Stimulated activated naive CD8-positive, alpha-beta T cell treated with anti-CD3 and anti-CD28 coated beads, Interleukin-15, amount 100 ng/mL, for 72 hours (primary cell): ENCODE results near the gene TMEM141.
"Not testable (repeated sequence)": the region's sequence is repeated elsewhere in the genome, so short reads cannot be mapped to it uniquely, and the experiment has no call there.

Source experiments
- ATAC-seq: fragments of 150-1000 bp; cut with Tn5 transposase; 2 replicates; pipeline ENCODE4 v1.10.0; 2021; ENCODE audit warnings: mild to moderate bottlenecking, moderate library complexity
- DNase-seq, 2 donors: peaks; one replicate each; pipeline ENCODE4 v3.0.0; 2021 to 2022
- H3K27ac Mint-ChIP-seq, 2 donors: one replicate each; pipeline ENCODE4 v1.8.0; 2022; ENCODE audit warnings: mild to moderate bottlenecking in 2 of 2, mixed read lengths in 2 of 2, moderate library complexity in 2 of 2
- H3K27me3 Mint-ChIP-seq: one replicate; pipeline ENCODE4 v1.8.0; 2022; ENCODE audit warnings: mixed read lengths
- H3K4me1 Mint-ChIP-seq: one replicate; pipeline ENCODE4 v1.8.0; 2022; ENCODE audit warnings: mild to moderate bottlenecking, mixed read lengths
- H3K4me3 Mint-ChIP-seq, 2 donors: one replicate each; pipeline ENCODE4 v1.8.0; 2022; ENCODE audit warnings: mild to moderate bottlenecking in 2 of 2, mixed read lengths in 2 of 2, moderate library complexity in 1 of 2
- H3K9me3 Mint-ChIP-seq, 2 donors: one replicate each; pipeline ENCODE4 v1.8.0; 2022; ENCODE audit warnings: mixed read lengths in 2 of 2

Gene TMEM141

GRCh38 chr9:136793086-136793946, 2.2 kb downstream of the TMEM141 start:
- Mint-ChIP-seq H3K27ac (no peak overlapping the region), H3K4me3 (no peak overlapping the region), H3K4me1 (peaks cover 59% of the 10 kb centered on the region), H3K27me3 (peaks cover 6% of the 10 kb centered on the region), H3K9me3 (no peaks in the 10 kb centered on the region)
- no peak for DNase-seq
- ATAC-seq: no peak

GRCh38 chr9:136794281-136794999, 3.3 kb downstream of the TMEM141 start:
- ATAC-seq (no peak), DNase-seq (no peak)
- H3K4me1 Mint-ChIP-seq: peaks cover 57% of the 10 kb centered on the region
- no peak overlapping the region for H3K27ac Mint-ChIP-seq
- no peak overlapping the region for H3K4me3 Mint-ChIP-seq
- H3K9me3 Mint-ChIP-seq: no peaks in the 10 kb centered on the region
- H3K27me3 Mint-ChIP-seq: peaks cover 6% of the 10 kb centered on the region

DNA sequence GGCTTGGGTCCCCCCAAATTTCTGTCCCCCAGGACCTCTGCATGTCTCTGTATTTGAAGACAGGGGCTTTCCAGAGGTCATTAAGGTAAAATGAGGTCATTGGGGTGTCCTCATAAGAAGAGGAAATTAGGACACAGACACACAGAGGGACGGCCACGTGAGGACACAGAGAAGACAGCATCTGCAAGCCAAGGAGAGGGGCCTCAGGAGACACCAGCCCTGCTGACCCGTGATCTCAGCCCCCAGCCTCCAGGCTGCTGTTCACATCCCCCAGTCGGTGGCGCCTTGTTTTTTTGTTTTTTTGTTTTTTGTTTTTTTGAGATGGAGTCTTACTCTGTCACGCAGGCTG, 3.8 kb downstream of the TMEM141 start:
- Mint-ChIP-seq H3K4me3 (no peak overlapping the region), H3K9me3 (no peaks in the 10 kb centered on the region), H3K4me1 (peaks cover 59% of the 10 kb centered on the region), H3K27ac (no peak overlapping the region), H3K27me3 (peaks cover 6% of the 10 kb centered on the region)
- ATAC-seq (no peak), DNase-seq (no peak)

GRCh38 chr9:136796238-136796774, 5.2 kb downstream of the TMEM141 start, which contains the start of gene CCDC183:
Gene CCDC183, plus strand, starts transcription at chr9:136796338. Its CDS starts 60 bp downstream, at chr9:136796398.
- ATAC-seq (no peak), DNase-seq (no peak)
- H3K4me3 Mint-ChIP-seq: no peak within 1 kb of the TSS
- H3K27ac Mint-ChIP-seq: no peak within 1 kb of the TSS
- peaks cover 15% of the 10 kb centered on the region for H3K27me3 Mint-ChIP-seq
- H3K4me1 Mint-ChIP-seq: peaks cover 66% of the 10 kb centered on the region
- no peaks in the 10 kb centered on the region for H3K9me3 Mint-ChIP-seq

GRCh38 chr9:136796775-136797347, 5.7 kb downstream of the TMEM141 start:
- H3K27me3 Mint-ChIP-seq: peaks cover 20% of the 10 kb centered on the region
- not testable (repeated sequence) for H3K9me3 Mint-ChIP-seq, H3K4me3 Mint-ChIP-seq, ATAC-seq, DNase-seq, H3K27ac Mint-ChIP-seq
- H3K4me1 Mint-ChIP-seq: peaks cover 65% of the 10 kb centered on the region

DNA sequence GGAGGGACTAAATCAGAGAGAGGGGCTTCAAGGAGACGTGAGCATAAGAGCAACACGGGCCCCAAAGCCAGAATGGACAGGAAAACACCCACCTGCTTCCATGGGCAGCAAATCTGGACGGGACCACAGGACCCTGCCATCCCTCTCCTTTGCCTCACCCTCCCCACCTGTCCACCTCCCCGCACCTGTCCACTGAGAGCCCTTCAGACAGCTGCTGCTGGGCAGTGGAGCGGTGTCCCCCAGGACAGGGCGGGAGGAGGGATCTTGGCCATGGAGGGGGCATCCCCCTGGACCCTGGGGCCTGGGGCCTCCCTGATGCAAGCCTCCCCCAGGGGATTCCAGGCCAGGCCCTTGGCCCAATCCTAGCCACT, 7.5 kb downstream of the TMEM141 start:
- ATAC-seq (no peak), DNase-seq (no peak)
- no peak overlapping the region for H3K27ac Mint-ChIP-seq
- peaks cover 25% of the 10 kb centered on the region for H3K27me3 Mint-ChIP-seq
- H3K4me3 Mint-ChIP-seq: peak overlapping the region in 1 of 2 donors; percentile 82
- H3K4me1 Mint-ChIP-seq: peaks cover 57% of the 10 kb centered on the region
- no peaks in the 10 kb centered on the region for H3K9me3 Mint-ChIP-seq

GRCh38 chr9:136799079-136799853, 8.1 kb downstream of the TMEM141 start:
- Mint-ChIP-seq H3K27ac (no peak overlapping the region), H3K27me3 (peaks cover 25% of the 10 kb centered on the region), H3K9me3 (no peaks in the 10 kb centered on the region), H3K4me1 (peaks cover 57% of the 10 kb centered on the region), H3K4me3 (peak overlapping the region in 1 of 2 donors; percentile 82)
- ATAC-seq (no peak), DNase-seq (no peak)

DNA sequence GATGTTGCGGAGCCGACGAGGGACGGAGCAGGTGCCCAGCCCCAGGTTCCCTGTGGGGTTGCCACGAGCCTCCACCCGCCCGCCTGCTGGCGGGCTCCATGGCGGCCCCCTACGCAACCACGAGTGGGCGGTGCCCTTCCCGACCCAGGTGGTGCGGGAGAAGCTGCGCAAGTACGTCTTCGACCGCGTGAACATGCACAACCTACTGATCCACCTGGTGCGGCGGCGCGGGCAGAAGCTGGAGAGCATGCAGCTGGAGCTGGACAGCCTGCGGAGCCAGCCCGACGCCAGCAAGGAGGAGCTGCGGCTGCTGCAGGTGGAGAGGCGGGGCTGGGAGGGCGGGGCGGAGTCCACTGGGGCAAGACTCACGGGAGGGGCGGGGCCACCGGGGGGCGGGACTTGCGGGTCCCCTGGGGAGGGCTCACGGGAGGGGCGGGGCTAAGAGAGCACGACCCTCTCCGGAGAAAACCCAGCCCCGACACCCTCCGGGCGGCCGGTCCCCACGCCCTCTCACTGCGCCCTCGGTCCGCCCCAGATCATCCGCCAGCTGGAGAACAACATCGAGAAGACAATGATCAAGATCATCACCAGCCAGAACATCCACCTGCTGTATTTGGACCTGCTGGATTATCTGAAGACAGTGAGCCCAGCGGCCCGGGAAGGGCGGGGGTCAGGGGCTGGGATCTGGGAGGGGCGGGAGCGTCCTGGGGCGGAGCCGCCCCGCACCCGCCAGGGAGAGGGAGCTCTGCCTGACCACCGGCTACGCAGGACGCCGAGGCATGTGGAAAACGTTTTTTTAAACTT, 8.9 kb downstream of the TMEM141 start:
- peak; percentile 69 for ATAC-seq
- Mint-ChIP-seq H3K4me1 (peaks cover 51% of the 10 kb centered on the region), H3K4me3 (peak overlapping the region; percentile 82 to 86), H3K9me3 (no peaks in the 10 kb centered on the region), H3K27ac (peak overlapping the region; percentile 66 to 93), H3K27me3 (peaks cover 25% of the 10 kb centered on the region)
- peak; percentile 64 to 72 for DNase-seq

- Mint-ChIP-seq H3K27ac (no peak overlapping the region), H3K4me3 (no peak overlapping the region), H3K27me3 (peaks cover 24% of the 10 kb centered on the region), H3K9me3 (no peaks in the 10 kb centered on the region), H3K4me1 (peaks cover 48% of the 10 kb centered on the region)
- DNase-seq: no peak
- no peak for ATAC-seq
Observed at GRCh38 chr9:136802321-136802720, 11.2 kb downstream of the TMEM141 start.

GRCh38 chr9:136803009-136803550, 11.9 kb downstream of the TMEM141 start:
- DNase-seq, H3K27ac Mint-ChIP-seq, ATAC-seq, H3K9me3 Mint-ChIP-seq, H3K4me3 Mint-ChIP-seq: not testable (repeated sequence)
- Mint-ChIP-seq H3K4me1 (peaks cover 45% of the 10 kb centered on the region), H3K27me3 (peaks cover 20% of the 10 kb centered on the region)

- no peak overlapping the region for H3K27ac Mint-ChIP-seq
- peaks cover 46% of the 10 kb centered on the region for H3K4me1 Mint-ChIP-seq
- ATAC-seq (no peak), DNase-seq (no peak)
- no peak overlapping the region for H3K4me3 Mint-ChIP-seq
- no peaks in the 10 kb centered on the region for H3K9me3 Mint-ChIP-seq
- H3K27me3 Mint-ChIP-seq: peaks cover 20% of the 10 kb centered on the region
Observed at GRCh38 chr9:136803551-136804508, 12.7 kb downstream of the TMEM141 start.

- DNase-seq (no peak), ATAC-seq (no peak)
- Mint-ChIP-seq H3K4me1 (peaks cover 46% of the 10 kb centered on the region), H3K9me3 (no peaks in the 10 kb centered on the region), H3K4me3 (no peak overlapping the region), H3K27me3 (peaks cover 20% of the 10 kb centered on the region), H3K27ac (no peak overlapping the region)
Observed at GRCh38 chr9:136804509-136805206, 13.5 kb downstream of the TMEM141 start.

- no peak for DNase-seq
- Mint-ChIP-seq H3K4me1 (peaks cover 47% of the 10 kb centered on the region), H3K4me3 (no peak overlapping the region), H3K27me3 (peaks cover 20% of the 10 kb centered on the region), H3K27ac (no peak overlapping the region), H3K9me3 (no peaks in the 10 kb centered on the region)
- ATAC-seq: no peak
Observed at GRCh38 chr9:136805207-136805740, 14.1 kb downstream of the TMEM141 start.
